GM21786 (cell line): ENCODE data around the gene KRTAP21-1.
"Not testable (repeated sequence)": the region's sequence is repeated elsewhere in the genome, so short reads cannot be mapped to it uniquely, and the experiment has no call there.

Experiments used
- ATAC-seq: cut with Tn5 transposase; IDR thresholded peaks from one replicate; pipeline ENCODE4 v1.9.1; 2021; ENCODE audit not compliant: unreplicated experiment

Gene KRTAP21-1

DNA sequence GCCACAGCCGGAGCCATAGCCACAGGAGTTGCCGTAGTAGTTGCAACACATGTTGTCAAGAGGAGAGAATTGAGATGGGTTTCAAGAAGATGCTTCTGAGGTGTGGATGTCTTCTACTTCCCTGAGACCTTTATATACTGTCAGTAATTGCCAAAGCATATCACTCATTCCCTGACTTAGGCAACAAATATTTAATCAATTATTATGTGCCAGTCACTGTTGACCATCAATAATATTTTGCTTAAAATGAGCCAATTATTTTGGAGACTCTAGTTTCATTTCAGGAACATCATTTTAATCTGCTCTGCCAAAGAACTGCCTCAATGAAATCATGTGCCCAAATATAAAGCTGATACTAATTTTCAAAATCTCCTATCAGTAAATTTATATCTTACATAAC lies at the start of gene KRTAP21-1:
Gene KRTAP21-1, minus strand, starts transcription at position 101 of the 400 bp plus-strand sequence. Its CDS starts 50 bp downstream, at position 51.
- not testable (repeated sequence) for ATAC-seq

DNA sequence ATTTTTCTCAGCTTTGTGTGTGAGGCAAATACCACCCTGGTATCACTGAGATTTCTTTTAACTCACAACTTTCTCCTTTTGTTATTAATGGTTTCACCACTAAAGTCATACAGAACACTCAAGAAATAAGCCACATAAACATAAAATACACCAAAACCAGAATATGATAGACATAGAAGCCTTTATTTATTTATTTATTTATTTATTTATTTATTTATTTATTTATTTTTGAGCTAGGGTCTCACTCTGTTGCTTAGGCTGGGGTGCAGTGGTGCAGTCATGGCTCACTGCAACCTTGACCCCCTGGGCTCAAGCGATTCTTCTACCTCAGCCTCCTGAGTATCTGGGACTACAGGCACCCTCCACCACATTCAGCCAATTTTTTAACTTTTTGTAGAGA lies 45.4 kb upstream of the KRTAP21-1 start:
- ATAC-seq: no peak

DNA sequence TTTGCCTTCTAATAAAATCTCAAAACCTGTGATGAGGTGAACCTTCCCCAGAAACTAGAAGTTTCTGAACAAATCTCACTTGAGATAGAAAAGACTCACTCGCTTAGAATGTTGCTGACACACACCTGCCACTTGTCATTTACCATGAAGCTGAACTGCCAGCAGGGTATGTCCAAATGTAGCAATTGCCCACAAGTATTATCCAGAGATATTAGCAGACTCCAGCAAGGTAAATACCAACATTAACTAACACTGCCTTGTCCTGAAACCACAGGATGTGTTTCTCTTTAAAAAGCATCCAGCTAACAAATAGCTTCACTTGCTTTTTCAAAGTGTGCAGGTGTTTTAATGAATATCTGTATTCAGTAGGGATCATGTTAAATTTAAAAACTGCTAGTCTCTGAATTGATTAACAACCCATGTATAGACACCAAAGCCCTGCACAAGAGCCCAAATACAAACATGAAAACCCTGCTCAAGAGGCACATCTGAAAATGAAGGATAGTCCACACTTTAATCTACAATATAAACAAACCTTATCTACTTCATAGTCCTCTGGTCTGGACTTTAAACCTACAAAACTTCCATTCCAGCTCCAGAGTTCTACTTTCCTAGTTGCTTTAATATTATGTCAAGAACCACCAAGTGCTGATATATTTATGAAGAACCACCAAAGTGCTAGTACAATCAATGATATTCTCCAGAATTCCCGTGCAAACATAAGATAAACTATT lies 38.5 kb upstream of the KRTAP21-1 start:
- no peak for ATAC-seq

DNA sequence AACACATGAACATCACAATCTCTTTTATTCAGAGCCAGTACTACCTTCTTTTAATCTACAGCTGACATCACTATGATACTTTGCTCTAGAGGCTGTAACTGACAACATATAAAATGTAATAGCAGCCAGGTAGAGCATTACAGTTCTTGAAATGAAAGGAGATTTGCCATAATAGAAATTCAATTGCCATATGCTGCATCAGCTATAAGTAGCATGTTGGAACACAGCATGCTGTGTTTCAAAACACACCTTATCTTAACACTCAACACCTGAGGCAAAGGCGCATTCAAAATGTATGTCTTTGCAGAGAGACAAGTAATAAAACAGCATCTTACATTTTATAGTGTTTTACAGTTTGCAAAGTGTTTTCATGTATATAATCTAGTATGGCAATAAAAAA lies 24.0 kb upstream of the KRTAP21-1 start:
- ATAC-seq: no peak

DNA sequence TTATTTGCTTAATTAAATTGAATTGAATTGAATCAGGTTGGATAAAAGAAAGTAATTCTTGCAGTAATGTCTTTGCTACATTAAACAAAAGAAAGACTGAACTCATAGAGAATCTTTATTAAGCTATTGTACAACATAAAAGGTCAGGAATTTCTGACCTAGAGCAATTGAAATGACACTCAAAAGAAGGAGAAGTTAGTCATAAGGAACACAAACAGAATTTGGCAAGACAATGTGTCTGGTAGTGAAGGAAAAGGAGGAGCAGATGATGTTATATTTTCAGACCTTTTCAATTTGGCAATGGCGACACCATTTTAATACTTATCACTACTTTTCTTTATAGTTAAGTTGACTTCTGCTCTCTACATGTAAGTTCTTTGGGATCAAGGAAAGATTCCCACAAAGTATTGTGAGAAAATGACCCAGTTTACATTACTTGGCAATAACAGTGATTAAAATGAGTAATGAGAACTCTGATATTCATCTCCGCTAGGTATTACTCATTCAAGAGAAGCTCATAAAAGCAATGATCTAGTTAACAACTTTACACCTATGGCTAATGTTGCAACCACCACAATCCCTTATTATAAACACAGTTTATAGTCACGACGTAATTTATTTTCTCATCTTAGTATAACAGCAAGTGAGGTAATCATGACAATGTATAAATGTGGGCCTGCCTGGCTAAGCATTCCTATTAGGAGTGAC lies 14.7 kb upstream of the KRTAP21-1 start:
- ATAC-seq: no peak

DNA sequence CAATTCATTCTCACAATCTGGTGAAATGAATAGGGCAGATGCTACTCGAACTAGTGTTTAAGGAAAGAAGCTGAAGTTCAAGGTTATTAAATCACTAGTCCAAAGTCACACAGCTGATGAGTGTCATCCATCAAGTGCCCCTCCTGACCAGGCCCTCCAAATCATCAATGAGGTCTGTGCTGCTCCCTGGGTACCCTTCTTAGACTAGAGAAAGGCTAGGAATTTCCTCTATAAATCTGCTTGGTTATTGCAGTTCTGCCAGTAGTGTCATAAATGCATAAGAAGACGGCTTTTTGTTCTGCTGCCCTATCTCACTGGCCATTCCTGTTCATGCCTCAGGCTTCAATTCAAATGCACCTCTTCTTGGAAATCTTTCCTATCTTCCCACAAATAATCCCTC lies 5.5 kb upstream of the KRTAP21-1 start:
- no peak for ATAC-seq

DNA sequence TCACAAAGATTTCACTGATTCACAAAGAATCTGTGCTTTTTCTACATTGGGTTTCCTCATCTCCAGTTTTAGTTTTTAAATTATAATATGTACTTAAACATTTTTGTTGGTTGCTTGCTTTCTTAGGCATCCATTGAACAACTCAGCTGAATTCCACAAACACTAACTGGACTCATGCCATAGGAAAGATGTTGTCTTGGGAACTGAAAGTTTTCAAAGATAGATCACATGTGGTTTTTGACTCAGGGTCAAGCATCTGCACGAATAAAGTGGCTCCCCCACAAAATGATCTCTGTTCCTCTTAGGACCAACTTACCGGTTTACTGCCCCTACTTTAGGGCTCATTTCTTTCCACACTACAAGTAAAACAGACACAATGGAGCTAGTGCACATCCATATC lies 3.1 kb upstream of the KRTAP21-1 start:
- no peak for ATAC-seq

DNA sequence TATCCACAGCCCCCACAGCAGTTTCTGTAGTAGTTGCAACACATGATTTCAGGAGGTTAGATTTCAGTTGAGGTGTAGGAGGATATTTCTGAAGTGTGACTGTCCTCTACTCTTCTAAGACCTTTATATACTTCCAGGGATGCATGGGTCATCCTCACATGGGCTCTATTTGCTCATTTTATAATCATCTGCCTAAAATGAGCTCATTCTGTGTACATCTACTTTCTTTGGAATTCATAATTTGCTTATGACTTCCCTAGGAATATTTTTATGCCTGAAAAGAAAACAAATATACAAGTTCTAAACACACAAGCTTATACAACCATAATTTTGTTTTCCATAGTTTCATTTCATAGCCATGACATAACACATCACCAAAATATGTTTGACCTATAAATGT lies 8.1 kb downstream of the KRTAP21-1 start, which contains the start of gene KRTAP21-2:
Gene KRTAP21-2, minus strand, starts transcription at position 101 of the 400 bp plus-strand sequence. Its CDS starts 57 bp downstream, at position 44.
- no peak for ATAC-seq

DNA sequence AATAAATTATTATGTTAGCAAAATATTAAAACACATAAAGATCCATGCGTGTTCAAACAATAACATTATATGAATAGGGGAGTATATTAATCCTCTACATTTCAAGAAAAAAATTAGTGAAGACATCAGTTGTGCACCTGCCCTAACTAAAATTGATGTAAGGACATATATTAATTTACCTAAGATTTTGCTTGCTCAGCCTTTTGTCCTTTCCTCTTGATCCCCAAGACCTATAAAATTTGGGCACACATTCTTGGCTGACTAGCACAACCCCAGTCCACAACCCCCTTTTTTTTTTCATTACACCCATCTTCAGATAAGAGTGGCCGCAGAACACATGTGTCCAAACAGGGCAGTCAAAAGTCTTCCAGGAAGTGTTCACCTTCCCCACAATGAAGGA lies 14.8 kb downstream of the KRTAP21-1 start:
- no peak for ATAC-seq

DNA sequence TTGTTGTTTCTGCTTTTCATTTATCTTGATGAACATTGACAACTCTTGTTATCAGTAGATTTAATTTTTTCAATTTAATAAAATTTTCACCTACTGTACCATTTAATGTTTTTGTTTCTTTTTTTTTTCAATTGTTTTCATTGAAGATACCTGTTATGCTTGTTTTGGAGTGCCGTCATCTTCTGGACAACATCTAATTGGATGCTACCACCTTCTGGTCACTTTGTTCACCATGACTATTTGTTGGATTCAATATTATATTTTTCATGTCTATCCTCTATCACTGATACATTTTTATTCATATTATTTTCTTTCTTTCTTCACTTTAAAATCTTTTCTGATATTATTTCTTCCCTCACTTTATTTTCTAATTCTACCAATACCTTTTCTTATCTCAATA lies 22.2 kb downstream of the KRTAP21-1 start:
- ATAC-seq: no peak

DNA sequence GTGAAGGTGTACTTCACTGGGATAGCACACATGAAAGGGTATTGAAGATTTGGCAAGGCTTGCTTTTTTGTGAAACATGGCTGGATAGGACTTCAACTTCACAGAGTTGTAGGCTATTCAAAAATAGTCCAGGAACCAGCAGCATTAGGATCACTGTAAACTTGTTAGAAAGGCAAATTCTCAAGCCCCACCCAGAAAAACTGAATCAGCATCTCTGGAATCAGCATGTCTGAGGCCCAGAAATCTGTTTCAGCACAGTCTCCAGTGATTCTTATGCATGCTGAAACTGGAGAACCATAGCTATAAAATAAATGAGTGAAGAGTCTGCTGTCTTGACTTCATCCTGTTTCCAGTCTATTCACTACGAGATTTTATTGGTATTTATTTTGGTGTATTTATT lies 28.5 kb downstream of the KRTAP21-1 start:
- no peak for ATAC-seq

DNA sequence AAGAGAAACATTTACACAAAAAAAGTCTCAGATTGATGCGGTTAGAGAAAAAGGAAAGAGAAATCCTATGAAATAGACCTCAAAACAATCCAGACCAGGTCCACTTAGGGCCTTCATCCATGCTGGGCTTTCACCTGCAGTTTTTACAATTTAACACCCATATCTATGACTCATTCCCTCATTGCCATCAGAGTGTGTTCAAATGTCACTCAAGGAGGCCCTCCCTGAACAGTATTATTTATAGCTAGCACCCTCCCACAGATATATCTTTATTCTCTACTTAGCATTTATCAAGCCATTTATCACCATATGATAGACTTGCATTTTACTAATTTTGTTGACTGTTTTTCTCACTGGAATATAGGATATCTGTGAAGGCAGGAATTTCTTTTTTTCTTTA lies 35.8 kb downstream of the KRTAP21-1 start:
- ATAC-seq: no peak

DNA sequence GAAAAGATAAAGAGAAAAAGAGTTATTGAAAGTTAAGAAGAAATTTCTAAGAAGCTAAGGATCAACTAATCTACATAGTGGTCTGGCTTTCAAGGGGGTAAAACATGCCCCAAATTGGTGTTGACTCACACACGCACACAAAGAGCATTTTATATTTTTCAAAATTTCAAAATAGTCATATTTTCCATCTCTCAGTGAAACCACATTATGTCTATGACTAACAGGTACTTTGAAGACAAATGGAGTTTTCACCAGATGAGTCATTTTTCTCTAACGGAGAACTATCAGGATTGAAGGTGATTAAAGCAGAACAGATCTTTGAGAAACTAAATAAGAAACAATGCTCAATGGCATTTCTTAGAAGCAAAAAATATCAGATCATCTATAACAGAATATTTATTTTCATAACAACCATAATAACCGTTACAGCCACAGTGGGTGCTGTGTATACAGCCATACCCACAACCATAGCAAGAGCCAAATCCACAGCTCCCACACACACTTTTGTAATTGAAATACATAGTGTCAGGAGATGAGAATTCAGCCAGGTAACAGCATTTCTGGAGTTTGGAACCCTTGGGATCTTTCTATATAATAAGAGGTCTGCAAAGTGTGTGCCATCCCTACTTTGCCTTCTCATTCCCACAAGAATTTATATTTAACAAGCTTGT lies 36.9 kb downstream of the KRTAP21-1 start, which contains the start of gene KRTAP21-3:
Gene KRTAP21-3, minus strand, starts transcription at position 539 of the 671 bp plus-strand sequence. Its CDS starts 18 bp downstream, at position 521.
- no peak for ATAC-seq

DNA sequence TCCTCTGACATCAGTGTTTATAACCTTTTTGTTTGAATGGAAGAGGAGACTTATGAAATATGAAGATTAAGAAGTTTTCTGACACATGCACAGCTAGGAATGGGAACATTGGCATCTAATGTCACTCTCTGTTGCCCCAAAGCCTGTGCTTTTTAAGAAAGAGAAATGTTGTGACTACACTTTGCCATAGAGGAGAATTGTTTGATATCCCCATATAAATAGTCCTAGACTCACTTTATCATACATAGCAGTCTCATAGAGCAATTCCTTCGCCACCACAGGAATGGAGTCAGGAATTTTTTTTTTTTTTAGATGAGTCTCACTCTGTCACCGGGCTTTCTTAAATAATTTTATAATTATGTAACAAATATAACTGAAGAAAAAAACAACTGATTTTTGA lies 38.1 kb downstream of the KRTAP21-1 start:
- ATAC-seq: no peak

DNA sequence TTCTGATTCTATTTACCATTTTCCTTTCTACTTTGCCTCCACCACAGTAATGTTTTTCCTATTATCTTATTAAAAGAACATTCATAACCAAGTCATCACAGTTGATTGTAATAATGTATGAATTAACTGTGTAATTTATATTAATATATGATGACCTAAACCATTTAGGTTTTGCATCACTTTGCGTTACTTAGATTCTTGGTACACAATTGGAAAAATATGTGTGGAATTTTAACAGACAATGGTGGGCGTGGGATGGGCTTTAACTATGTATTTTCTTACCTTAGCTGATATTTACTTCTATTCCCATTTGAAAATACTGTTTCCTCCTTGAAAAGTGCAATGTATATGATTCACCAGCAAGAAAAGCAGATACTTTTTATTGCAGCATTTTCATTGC lies 40.3 kb downstream of the KRTAP21-1 start:
- ATAC-seq: no peak

DNA sequence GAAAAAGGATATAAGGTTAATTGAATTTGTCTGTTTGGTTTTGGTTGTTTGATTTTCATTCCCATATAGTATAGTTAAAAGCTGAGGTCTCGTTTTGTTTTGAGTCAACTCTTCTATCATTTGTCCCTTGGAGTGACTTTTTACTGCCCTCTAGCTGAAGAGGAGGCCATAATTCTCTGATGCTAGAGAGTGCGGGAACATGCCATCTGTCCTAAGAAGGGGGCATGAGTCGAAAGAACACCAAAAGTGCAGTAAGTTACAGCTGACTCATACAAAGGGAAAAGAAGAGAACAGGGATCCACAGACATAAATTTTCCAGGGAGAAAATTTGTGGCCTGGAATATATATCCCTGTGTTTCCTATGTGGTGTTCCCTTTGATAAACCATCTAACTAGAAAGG lies 40.8 kb downstream of the KRTAP21-1 start:
- no peak for ATAC-seq

DNA sequence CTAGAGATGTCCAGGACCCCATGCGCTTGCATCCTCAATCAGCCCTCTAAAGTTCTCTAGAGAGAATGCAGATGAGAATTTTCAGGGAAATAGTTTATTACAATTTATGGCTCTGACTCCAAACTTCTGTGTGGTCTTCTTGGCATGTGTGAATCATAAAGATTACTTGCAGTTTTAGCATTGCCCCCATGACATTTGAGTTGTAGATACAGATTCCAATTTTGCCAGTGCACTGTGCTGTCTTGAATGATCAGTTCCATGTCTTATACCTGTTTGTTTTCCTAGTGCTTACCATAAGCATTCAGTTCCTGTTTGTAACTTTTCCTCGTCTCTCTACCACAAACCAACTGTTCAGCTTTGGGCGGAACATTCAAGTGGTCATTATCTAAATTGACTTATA lies 41.5 kb downstream of the KRTAP21-1 start:
- ATAC-seq: no peak

DNA sequence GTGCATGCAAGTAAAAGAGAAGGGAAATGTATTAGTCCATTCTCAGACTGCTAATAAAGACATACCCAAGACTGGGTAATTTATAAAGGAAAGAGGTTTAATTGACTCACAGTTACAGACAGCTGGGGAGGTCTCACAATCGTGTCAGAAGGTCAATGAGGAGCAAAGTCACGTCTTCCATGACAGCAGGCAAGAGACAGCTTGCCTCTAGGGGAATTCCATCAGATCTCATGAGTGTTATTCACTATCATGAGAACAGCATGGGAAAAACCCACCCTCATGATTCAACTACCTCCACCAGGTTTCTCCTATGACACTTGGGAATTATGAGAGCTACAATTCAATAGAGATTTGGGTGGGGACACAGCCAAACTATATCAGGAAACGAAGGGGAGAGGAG lies 44.7 kb downstream of the KRTAP21-1 start:
- no peak for ATAC-seq

DNA sequence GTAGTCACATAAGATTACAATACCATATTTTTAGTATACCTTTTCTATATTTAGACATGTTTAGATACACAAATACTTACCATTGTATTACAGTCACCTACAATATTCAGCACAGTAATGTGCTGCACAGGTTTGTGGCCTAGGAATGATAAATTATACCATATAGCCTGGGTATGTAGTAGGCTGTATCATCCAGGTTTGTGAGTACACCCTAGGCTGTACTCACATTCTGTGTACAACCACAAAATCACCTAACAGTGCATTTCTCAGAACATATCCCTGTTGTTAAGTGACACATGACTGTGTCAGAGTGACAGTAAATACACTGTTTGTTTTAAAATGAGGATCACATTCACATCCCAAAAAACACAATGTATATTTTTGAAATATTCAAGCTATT lies 47.8 kb downstream of the KRTAP21-1 start:
- no peak for ATAC-seq
